GM21360 (cell line): ENCODE measurements around the gene ZNF615.
"Not testable (repeated sequence)": the region's sequence is repeated elsewhere in the genome, so short reads cannot be mapped to it uniquely, and the experiment has no call there.

Source experiments
- ATAC-seq: cut with Tn5 transposase; IDR thresholded peaks from one replicate; pipeline ENCODE4 v1.9.1; 2021; ENCODE audit warnings: mild to moderate bottlenecking, moderate library complexity; ENCODE audit not compliant: unreplicated experiment

ZNF615 gene

GRCh38 chr19:51980926-51981325 is 27.1 kb downstream of the ZNF615 start:
- ATAC-seq: not testable (repeated sequence)

DNA sequence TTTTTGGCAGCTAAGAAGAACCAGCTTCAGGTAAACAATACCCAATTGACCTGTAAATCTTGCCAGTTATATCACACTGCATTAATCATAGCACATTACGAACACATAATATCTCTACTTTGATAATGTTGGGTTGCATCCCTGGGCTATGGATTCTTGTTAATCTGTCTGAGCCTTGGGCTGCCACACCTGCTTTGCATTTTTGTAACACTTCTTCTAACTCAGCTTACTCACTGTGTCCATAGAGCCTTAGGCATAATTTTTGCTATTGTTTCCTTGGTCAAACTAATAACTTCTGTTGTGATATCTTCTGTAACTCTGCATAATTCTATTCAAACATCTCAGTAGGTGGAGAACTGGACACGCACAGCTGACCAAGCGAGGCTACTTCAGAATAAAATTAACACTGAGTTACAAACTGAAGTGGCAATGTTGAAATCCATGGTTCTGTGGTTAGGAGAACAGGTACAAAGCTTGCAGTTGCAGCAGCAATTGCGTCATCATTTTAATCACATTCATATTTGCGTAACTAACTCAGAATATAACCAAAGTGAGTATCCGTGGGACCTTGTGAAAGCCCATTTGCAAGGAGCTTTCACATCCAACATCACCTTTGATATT is 27.8 kb downstream of the ZNF615 start:
- no peak for ATAC-seq

GRCh38 chr19:51978882-51979281 is 29.1 kb downstream of the ZNF615 start:
- no peak for ATAC-seq

DNA sequence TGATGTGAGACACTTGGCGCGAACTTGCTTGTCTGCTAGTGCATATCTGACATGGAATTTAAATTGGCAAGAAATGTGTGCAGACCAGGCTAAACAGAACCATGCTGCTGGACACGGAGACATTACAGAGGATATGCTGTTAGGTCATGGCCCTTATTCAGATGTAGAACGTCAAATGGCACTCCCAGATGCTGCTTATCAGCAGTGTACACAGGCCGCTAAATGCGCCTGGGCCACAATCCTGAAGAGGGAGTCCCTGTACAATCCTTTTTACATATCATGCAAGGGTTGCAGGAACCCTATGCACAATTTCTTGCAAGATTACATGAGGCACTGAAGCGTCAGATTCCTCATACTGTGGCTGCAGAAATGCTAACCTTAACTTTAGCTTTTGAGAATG is 30.7 kb downstream of the ZNF615 start:
- ATAC-seq: no peak

GRCh38 chr19:51976852-51977251 is 31.2 kb downstream of the ZNF615 start:
- ATAC-seq: no peak

- not testable (repeated sequence) for ATAC-seq
Measured at GRCh38 chr19:51975787-51976186, 32.2 kb downstream of the ZNF615 start.

DNA sequence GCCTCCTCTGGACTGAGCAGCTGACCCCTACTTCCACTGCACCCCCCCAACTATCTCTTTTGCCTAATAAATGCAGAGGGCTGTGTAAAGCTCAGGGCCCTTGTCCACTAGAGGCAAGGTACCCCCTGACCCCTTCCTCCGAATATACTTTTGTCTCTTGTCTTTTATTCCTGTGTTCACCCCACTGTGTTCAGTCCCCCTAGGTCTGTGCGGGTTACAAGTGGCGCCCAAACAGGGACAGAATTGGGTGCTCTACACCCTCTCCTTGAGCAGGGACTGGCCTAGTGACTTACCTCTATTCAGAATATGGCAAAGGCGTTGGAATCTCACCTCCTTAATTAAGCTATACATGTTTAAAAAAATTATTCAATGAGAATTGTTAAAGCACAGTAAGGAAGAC is 36.4 kb downstream of the ZNF615 start:
- ATAC-seq: no peak

GRCh38 chr19:51970718-51971117 is 37.3 kb downstream of the ZNF615 start:
- no peak for ATAC-seq

- ATAC-seq: no peak
Measured at GRCh38 chr19:51965583-51965982, 42.4 kb downstream of the ZNF615 start.

DNA sequence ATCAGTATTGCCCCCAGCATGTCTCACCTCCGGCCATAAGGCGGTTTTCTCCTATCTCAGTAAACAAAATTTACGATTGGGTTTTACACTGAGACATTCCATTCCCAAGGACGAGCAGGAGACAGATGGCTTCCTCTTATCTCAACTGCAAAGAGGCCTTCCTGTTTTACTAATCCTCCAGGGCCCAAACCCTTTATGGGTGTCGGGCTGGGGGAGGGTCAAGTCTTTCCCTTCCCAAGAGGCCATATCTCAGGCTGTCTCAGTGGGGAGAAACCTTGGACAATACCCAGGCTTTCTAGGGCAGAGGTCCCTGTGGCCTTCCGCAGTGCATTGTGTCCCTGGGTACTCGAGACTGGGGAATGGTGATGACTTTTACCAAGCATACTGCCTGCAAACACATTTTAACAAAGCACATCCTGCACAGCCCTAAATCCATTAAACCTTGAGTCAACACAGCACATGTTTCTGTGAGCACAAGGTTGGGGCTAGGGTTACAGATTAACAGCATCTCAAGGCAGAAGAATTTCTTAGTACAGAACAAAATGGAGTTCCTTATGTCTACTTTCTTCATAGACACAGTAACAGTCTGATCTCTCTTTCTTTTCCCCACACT is 47.3 kb downstream of the ZNF615 start:
- ATAC-seq: not testable (repeated sequence)

GRCh38 chr19:51959791-51960190 is 48.2 kb downstream of the ZNF615 start:
- ATAC-seq: no peak

GRCh38 chr19:51957846-51958245 is 50.2 kb downstream of the ZNF615 start:
- not testable (repeated sequence) for ATAC-seq

DNA sequence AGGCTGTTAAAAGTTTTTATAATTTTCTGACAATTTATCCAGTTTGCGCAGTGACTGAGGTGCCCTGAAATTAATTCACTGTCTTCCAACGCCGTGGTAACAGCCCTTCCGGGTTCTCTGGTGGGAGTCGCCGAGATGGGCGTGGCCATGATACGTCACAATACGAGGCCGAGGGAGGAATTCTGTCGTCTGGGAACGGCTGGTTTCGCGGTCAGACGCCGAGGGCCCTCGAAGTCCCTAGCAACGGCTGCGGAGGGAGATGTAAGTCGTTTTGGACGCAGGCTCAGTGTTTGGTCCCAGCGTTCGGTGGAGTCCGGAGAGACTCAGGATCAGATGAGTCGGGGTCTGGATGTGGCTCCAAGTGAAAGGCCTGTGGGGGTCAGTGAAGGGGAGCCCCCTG is 59.0 kb downstream of the ZNF615 start:
- ATAC-seq: no peak

- ATAC-seq: no peak
Measured at GRCh38 chr19:51946602-51947001, 61.4 kb downstream of the ZNF615 start.

GRCh38 chr19:51944798-51945552 is 63.0 kb downstream of the ZNF615 start:
- ATAC-seq: no peak
